ENCODE measurements around the gene LPP. TPM values are rescaled to one million over a fixed set of nuclear protein-coding genes. Genes with fewer than 3 reads are reported as not detected.

The LPP gene
- total RNA-seq, 1 experiment from 2014 or later: 54.0 TPM

DNA sequence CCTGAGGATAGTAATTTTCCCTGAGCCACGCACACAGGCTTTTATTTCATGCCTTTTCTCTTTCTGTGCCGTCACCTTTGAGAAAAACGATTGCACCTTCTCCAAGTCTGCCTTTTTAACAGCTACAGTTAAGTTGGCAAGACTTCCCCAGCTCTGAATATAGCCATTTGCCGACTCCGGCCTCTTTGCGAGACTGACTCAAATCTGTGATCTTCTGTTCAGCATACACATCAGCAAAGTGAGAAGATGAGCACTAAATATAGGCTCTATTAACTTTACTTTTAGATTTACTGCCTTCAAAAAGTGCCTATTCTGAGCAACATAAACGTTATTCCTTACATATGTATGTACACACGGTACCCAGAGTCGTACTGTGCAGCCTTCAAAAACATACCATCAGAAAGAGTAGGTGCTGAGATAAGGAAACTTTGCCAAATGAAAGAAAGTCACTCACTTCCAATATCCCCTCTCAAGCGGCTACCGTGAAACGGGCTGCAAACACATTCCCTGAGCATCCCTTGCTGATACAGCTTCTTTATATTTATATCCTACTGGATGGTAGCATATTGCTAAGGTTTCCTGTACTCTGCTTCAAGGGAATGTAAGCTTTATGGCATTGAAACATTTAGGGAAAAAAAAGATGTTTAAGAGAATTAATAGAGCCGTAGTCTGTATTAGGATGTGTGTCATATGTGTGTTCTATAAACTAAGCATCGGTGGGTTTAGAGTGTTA is 734.5 kb downstream of the LPP start:
- H3K9ac ChIP-seq (ENCODE audit: low read length): no peak overlapping the region
- POLR2A ChIA-PET: no interaction called here

DNA sequence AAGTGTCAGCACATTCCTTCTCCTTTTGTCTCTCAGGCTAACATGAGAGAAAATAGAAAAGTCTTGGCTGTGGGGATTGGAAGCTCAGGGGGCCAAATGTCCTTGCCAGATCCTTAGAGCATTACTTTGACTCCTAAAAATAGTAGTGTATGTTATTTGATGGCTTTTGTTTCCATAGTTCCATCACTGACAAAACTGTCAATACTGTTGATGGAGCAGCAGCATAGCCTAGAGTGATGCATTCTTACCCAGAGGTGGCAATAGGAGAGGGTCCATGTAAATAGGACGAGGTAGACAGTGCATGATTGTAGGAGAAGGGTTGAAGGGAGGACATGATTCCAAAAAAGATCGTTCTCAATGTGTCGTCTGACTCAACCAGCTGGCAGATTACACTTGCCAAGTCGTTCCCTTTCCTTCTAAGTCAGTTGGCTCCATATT is 735.1 kb downstream of the LPP start:
- BruUV-seq (replicated peaks): no TSS peak

More for the DNA sequence above, 734.5 kb downstream of the LPP start:
- intact Hi-C loops (cut with micrococcal nuclease): no loop called here
- no peaks in the 10 kb centered on the region for H3K79me2 ChIP-seq (ENCODE audit: insufficient read depth, low read length)
- ATAC-seq: no peak
- no peak for TF ChIP-seq EZH2 (IDR thresholded peaks at IDR 0.05)
- no peak for TF ChIP-seq EGR1 (IDR thresholded peaks at IDR 0.05; ENCODE audit: low read depth)
- TF ChIP-seq, protein P1, sequence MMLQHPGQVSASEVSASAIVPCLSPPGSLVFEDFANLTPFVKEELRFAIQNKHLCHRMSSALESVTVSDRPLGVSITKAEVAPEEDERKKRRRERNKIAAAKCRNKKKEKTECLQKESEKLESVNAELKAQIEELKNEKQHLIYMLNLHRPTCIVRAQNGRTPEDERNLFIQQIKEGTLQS (IDR thresholded peaks at IDR 0.05): no peak
- no peak for TF ChIP-seq SP1 (IDR thresholded peaks at IDR 0.05; ENCODE audit: low read depth)
- TF ChIP-seq SRF (IDR thresholded peaks at IDR 0.05; ENCODE audit: low read depth): no peak
- DNase-seq (ENCODE audit: low read depth, low spot score): no peak
- no peaks in the 10 kb centered on the region; the same call in 1 of the 2 replicates for H4K20me1 ChIP-seq (ENCODE audit: insufficient read depth)
- no peak overlapping the region for H2AFZ ChIP-seq (ENCODE audit: low read depth, low read length, poor library complexity, severe bottlenecking)
- H3K4me1 ChIP-seq (ENCODE audit: control insufficient read depth in 1 of 2, insufficient read depth in 2 of 2, low read length in 2 of 2): no peaks in the 10 kb centered on the region
- no peaks in the 10 kb centered on the region for H3K27me3 ChIP-seq (ENCODE audit: insufficient read depth, low read length)
- no peaks in the 10 kb centered on the region for H3K9me2 ChIP-seq (ENCODE audit: insufficient read depth)
- no peaks in the 10 kb centered on the region for H3K36me3 ChIP-seq (ENCODE audit: control insufficient read depth in 1 of 2, insufficient read depth in 2 of 2, low read length in 2 of 2)
- BruUV-seq (replicated peaks): no TSS peak
- ChIA-PET CTCF (interaction anchor here (1.2 kb wide), 1 partner anchor 8 kb away, joined by 5 read pairs; no protein-coding TSS in a partner anchor), RAD21 (ENCODE audit: low non-redundant PET in 1 of 2, low total read pairs in 2 of 2, uncharacterized antibody in 2 of 2, unreplicated experiment in 2 of 2) (no interaction called here)
- H3K4me2 ChIP-seq (ENCODE audit: low read length): no peak overlapping the region
- no peak overlapping the region for H3K4me3 ChIP-seq (replicated peaks in 1 of 2; ENCODE audit: low read depth in 1 of 2, low read length in 2 of 2)
- no peaks in the 10 kb centered on the region for H3K9me3 ChIP-seq (ENCODE audit: control insufficient read depth in 1 of 2, insufficient read depth in 1 of 2, low read depth in 1 of 2, low read length in 2 of 2)
- H3K27ac ChIP-seq (ENCODE audit: low read depth, low read length): no peak overlapping the region

More for the DNA sequence above, 735.1 kb downstream of the LPP start:
- Histone ChIP-seq H4K20me1 (ENCODE audit: insufficient read depth) (no peaks in the 10 kb centered on the region; the same call in 1 of the 2 replicates), H3K27me3 (ENCODE audit: insufficient read depth, low read length) (no peaks in the 10 kb centered on the region), H3K9me2 (ENCODE audit: insufficient read depth) (no peaks in the 10 kb centered on the region), H3K4me3 (replicated peaks in 1 of 2; ENCODE audit: low read depth in 1 of 2, low read length in 2 of 2) (no peak overlapping the region), H3K4me2 (ENCODE audit: low read length) (no peak overlapping the region), H3K27ac (ENCODE audit: low read depth, low read length) (no peak overlapping the region), H3K9me3 (ENCODE audit: control insufficient read depth in 1 of 2, insufficient read depth in 1 of 2, low read depth in 1 of 2, low read length in 2 of 2) (no peaks in the 10 kb centered on the region), H2AFZ (ENCODE audit: low read depth, low read length, poor library complexity, severe bottlenecking) (no peak overlapping the region), H3K9ac (ENCODE audit: low read length) (no peak overlapping the region), H3K36me3 (ENCODE audit: control insufficient read depth in 1 of 2, insufficient read depth in 2 of 2, low read length in 2 of 2) (no peaks in the 10 kb centered on the region), H3K4me1 (ENCODE audit: control insufficient read depth in 1 of 2, insufficient read depth in 2 of 2, low read length in 2 of 2) (no peaks in the 10 kb centered on the region), H3K79me2 (ENCODE audit: insufficient read depth, low read length) (no peaks in the 10 kb centered on the region)
- ChIA-PET POLR2A (no interaction called here), CTCF (no interaction called here), RAD21 (ENCODE audit: low non-redundant PET in 1 of 2, low total read pairs in 2 of 2, uncharacterized antibody in 2 of 2, unreplicated experiment in 2 of 2) (no interaction called here)
- intact Hi-C loops (cut with micrococcal nuclease): no loop called here
- DNase-seq (ENCODE audit: low read depth, low spot score) (no peak), ATAC-seq (no peak)
- TF ChIP-seq POLR2A (IDR thresholded peaks at IDR 0.05; ENCODE audit: borderline replicate concordance, extremely low read depth, insufficient read depth, insufficient read length): no peak
- TF ChIP-seq ELF1 (IDR thresholded peaks at IDR 0.05; ENCODE audit: borderline replicate concordance, low read depth): no peak
- TF ChIP-seq, protein P2, sequence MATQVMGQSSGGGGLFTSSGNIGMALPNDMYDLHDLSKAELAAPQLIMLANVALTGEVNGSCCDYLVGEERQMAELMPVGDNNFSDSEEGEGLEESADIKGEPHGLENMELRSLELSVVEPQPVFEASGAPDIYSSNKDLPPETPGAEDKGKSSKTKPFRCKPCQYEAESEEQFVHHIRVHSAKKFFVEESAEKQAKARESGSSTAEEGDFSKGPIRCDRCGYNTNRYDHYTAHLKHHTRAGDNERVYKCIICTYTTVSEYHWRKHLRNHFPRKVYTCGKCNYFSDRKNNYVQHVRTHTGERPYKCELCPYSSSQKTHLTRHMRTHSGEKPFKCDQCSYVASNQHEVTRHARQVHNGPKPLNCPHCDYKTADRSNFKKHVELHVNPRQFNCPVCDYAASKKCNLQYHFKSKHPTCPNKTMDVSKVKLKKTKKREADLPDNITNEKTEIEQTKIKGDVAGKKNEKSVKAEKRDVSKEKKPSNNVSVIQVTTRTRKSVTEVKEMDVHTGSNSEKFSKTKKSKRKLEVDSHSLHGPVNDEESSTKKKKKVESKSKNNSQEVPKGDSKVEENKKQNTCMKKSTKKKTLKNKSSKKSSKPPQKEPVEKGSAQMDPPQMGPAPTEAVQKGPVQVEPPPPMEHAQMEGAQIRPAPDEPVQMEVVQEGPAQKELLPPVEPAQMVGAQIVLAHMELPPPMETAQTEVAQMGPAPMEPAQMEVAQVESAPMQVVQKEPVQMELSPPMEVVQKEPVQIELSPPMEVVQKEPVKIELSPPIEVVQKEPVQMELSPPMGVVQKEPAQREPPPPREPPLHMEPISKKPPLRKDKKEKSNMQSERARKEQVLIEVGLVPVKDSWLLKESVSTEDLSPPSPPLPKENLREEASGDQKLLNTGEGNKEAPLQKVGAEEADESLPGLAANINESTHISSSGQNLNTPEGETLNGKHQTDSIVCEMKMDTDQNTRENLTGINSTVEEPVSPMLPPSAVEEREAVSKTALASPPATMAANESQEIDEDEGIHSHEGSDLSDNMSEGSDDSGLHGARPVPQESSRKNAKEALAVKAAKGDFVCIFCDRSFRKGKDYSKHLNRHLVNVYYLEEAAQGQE (IDR thresholded peaks at IDR 0.05; ENCODE audit: low read depth): no peak
